Cardiac septum (tissue), 1 donor: ENCODE measurements around the gene NUMB. TPM values are rescaled to one million over a fixed set of nuclear protein-coding genes. Genes with fewer than 3 reads are reported as not detected.

Experiments
- total RNA-seq: library from RNA; stranded (reverse); fragmentation: NEBNext Ultra II Directional; extraction: Animal tissue kit (Norgen Biotek cat#: 25700); gene quantifications from one replicate; pipeline ENCODE4 v1.2.1, GENCODE V29; 2021
- donor health status: DM: no; HTN: no; CAD: no.

NUMB gene
- total RNA-seq, 1 donor from 2014 or later, result 34.9 TPM

Other genes starting within 250 kb of the NUMB start
- gene PAPLN, start 221.0 kb downstream of the NUMB start, total RNA-seq, result 1.3 TPM
- 7.3 TPM for gene RIOX1, start 32.4 kb upstream of the NUMB start, total RNA-seq
- gene ACOT1, start 78.6 kb upstream of the NUMB start, total RNA-seq, result 19.9 TPM
- gene HEATR4, start 100.4 kb upstream of the NUMB start, total RNA-seq, result 0.19 TPM
- 98.7 TPM for gene ACOT2, start 110.7 kb upstream of the NUMB start, total RNA-seq
- gene ACOT4, start 133.3 kb upstream of the NUMB start, total RNA-seq, result 0.73 TPM
- gene ACOT6, start 154.0 kb upstream of the NUMB start, total RNA-seq, result not detected
- 17.1 TPM for gene DNAL1, start 186.4 kb upstream of the NUMB start, total RNA-seq